GM12801 (cell line): ENCODE data around the gene CUZD1.

Experiments used
- CTCF ChIP-seq: IDR thresholded peaks from one replicate; pipeline ENCODE4 v1.5.1; 2011; ENCODE audit warnings: control low read depth; ENCODE audit not compliant: insufficient read length; ENCODE audit errors: extremely low read depth

CUZD1 gene

GRCh38 chr10:122856902-122857301, 11.2 kb upstream of the CUZD1 start:
- no peak for TF ChIP-seq CTCF

- TF ChIP-seq CTCF: no peak
Measured at GRCh38 chr10:122855745-122856144, 10.1 kb upstream of the CUZD1 start.

DNA sequence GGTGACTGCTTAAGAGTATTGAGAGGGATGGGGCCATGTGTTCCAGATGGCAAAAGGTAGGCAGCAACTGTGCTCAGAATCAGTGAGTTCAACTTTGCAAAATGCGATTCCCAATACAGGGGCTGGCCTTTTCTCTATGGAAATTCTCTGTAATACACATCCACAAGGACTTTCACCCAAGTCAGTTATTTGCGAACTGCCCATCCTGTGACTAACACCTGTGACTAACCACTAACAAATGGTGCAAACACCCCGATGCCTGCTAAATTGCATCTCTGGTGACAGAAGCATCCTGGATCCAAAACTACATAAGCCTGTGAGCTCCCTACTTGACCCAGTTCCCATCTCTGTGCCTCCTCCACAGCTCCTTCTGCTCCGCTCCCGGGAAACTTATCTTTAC, 9.0 kb upstream of the CUZD1 start:
- no peak for TF ChIP-seq CTCF

GRCh38 chr10:122853665-122854313, 8.1 kb upstream of the CUZD1 start:
- TF ChIP-seq CTCF: no peak

GRCh38 chr10:122852261-122852660, 6.6 kb upstream of the CUZD1 start:
- no peak for TF ChIP-seq CTCF

DNA sequence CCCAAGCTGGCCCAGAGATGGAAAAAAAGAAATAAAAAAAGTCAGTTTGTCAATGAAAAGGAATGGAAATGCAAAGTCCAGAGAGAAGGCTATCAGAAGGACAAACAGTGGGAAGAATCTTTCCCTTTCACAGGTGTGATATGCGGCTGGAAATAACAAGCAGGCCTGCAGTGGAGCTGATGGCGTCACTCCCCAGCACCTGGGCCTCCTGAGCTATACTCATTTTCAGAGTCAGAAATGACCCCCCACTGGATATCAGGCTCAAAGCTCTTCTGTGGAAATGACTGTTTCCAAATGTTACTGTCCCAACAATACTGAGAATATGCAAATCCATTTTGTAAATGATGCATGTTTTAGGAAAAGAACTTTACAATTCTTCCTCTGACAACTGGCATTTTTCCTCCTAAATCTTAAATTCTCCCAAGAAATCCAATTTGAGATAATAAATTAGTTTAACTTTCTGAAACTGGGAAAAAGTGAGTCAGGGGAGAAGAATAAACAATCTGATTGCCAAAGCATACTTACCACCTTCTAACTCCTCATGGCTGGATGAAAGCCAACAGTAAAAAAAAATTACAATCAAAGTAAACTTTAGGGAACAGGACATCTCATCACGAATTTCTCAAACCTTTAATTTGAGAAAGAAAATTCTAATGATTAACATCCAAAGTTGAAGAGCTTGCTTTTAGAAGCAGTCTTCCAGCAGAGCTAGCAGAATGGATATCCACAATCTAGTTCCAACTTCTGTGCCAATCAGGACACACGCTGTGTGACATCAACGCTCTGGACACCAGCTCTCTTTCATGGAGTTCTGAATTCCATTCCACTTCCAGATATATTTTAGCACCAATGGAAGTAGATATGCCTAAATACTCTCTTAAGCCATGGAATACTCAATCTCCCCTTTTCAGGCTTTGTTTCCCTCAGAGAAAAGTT, 5.3 kb upstream of the CUZD1 start:
- no peak for TF ChIP-seq CTCF

DNA sequence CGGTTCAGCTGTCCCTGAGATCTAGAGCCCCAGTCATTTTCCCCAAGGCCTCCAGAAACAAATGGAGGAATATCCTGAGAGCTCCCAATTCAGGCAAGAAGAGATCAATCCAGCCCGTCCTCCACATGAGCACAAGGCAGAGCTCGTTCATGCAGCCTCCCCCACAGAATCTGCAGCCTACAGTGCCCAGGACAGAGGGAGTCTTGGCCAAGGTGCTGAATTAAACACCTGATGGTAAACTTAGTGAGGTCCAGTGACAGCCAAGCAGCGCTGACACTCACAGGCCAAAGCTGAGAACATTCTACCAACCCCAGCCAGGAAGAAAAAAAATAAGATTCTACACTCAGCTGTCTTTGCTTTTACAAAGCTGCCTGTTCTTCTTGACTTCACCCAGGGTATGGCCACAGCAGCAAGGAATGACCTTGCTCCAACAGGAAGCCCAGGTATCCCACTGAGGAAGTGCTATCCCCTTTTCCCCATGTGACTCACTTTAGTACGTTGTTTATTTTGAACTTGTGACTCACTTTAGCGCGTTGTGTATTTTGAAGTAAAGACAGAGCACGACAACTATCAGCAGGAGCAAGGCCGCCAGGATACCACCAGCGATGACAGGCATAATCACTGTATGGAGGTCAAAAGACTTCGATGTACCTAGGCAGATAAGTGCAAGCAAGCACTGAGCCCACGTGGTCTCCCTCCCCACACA, 4.4 kb upstream of the CUZD1 start:
- no peak for TF ChIP-seq CTCF
